Measurements from ENCODE around the gene TSSK1B.
"Not testable (repeated sequence)": the region's sequence is repeated elsewhere in the genome, so short reads cannot be mapped to it uniquely, and the experiment has no call there.

TSSK1B gene

DNA sequence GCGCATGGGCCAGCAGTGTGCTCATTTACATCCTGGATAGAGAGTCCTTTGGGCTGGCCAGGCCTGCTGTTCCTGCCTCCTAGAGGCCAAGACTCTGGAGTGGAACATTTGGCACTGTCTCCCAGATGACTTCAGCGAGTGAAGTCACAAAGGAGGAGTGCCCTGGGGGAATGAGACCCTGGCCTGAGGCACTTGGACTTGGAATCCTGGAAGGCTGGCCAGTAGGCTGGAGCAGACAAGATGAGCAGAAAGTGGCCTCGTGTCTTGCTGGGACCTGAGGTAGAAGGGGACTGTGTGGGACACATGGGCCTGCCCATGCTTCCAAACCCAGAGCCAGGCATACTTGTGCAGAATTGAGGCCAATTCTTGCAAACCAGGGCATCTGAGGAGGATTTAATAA, at the start of gene TSSK1B:
Gene TSSK1B, minus strand, starts transcription at position 101 of the 400 bp plus-strand sequence. CDS start 150 bp downstream, outside the sequence.
- DNase-seq: no peak

- DNase-seq: no peak
Observed at GRCh38 chr5:113480243-113480642, 45.5 kb upstream of the TSSK1B start.

DNA sequence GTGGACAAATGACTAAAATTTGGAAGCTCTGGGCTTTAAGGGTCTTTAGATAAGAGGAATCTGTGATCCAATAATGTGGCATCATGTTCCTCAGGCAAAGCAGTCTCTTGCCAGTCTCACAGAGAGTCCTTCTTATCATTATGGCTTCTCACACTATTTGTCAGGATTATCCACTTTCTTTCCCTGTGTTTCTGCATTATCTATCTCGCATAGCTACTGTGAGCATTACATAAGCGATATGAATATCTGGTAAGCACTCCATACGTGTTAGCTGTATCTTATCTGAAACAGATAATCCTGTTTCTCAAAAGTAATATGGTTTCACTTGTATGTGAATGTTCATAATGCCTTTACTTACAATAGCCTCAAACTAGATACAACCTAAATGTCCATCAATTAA, 43.9 kb upstream of the TSSK1B start:
- no peak for DNase-seq

DNA sequence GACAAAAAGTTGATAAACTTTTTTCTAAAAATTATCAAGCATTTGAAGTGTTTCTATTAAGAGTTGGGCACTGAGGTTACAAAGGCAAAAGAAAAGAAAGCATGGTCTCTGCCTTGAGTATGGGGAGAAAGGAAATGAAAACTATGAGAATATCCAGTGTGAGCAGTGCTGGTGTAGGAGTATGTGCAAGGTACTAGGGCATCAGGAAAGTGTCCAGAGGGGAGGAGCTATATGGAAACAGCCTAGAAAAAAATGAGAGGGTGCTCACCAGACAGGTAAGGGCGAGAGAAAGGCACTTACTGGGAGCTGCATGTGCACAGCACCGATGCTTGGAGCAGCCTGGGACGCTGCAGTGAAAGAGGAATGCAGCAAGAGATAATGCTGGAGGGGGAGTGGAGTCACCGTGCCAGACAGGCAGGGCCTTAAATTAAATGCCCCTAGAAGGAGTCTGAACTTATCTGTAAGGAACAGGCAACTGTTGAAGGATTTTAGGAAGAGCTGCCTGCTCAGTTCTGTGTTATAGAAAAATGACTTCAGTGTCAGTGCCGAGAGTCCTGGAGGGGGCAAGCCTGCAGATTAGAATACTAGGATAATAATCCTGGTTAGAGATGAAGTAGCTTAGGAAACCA, 39.4 kb upstream of the TSSK1B start:
- no peak for DNase-seq

DNA sequence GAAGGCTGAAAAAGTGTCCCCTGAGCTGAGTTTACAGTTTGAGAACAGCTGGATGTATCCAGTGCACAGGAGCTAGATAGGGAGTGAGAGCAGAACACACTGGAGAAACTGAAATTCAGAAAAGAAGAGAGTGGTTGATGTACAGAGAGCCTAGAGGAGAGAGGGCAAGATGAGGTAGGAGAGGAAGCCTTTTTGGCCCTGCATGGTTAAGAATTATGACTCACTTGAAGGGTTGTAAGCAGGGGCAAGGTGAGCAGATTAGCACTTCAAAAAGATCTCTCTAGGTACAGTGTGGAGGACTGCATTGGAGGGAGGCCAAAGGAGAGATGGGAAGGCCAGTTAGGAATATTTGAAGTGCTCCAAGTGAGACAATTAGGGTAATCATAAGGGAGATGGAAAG, 28.2 kb upstream of the TSSK1B start:
- no peak for DNase-seq

DNA sequence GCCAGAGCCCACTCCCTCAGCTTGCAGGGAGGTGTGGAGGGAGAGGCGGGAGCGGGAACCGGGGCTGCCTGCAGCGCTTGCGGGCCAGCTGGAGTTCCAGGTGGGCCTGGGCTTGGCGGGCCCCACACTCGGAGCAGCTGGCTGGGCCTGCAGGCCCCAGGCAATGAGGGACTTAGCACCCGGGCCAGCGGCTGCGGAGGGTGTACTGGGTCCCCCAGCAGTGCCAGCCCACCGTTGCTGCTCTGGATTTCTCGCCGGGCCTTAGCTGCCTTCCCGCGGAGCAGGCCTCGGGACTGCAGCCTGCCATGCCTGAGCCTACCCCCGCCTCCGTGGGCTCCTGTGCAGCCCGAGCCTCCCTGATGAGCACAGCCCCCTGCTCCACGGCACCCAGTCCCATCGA, 22.3 kb upstream of the TSSK1B start:
- DNase-seq: not testable (repeated sequence)

DNA sequence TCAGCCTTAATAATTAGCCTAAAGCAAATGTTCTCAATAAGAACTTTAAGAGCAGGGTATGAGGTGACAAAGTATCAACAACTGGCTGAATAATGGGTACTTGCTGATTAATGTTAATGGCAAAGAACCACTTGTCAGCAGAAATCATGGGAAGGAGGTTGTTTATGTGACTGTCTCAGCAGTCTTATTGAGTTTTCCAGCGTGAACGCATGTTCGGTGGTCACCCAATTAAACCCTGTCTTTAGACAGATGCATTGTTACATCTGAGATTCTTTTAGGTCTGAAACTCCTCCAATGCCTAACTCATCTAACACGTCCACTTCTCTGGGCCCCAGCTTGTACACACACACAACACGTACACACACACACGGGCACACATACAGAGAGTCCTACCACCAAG, 18.2 kb upstream of the TSSK1B start:
- DNase-seq: no peak

GRCh38 chr5:113451797-113452196, 17.0 kb upstream of the TSSK1B start:
- DNase-seq: no peak

DNA sequence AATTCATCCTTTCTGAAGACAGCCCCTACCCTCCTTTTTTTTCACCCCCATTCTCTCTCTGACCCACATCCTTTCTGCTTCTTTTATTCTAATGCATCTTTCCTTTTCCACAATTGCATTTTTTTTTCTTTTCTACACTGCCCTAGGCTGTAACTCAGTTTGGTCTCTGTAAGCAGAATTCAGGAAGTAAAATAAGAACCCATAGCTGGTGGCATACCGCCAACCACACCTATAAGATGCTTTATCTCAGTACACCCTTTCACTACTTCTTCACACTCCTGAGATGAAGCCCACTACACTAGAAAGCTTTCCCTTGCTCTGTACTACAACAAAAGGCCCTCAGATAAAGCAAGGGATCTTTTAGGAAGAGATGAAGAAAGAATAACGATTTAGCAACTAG, 16.1 kb upstream of the TSSK1B start:
- peak; percentile 8 for DNase-seq

DNA sequence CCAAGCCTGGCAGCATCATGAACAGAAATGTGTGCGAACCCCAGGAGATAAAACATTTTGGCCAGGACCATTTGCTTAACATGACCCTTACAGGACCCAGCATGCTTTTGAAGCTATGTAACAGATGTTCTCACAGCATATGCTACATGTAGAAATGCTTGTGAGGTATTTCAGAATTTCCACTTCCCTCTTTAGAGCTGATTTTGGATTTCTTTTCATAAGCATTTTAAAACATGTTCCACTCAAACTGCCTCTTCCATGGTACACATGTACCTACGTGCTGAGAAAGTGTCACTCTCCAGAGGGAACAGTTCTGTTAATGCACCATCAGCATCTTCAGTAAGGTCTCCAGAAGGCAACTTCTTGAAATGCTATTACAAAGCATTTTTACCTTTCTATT, 15.7 kb upstream of the TSSK1B start:
- peak; percentile 40 for DNase-seq

GRCh38 chr5:113448252-113448651, 13.5 kb upstream of the TSSK1B start:
- no peak for DNase-seq

- DNase-seq: no peak
Observed at GRCh38 chr5:113447498-113448050, 12.8 kb upstream of the TSSK1B start.

DNA sequence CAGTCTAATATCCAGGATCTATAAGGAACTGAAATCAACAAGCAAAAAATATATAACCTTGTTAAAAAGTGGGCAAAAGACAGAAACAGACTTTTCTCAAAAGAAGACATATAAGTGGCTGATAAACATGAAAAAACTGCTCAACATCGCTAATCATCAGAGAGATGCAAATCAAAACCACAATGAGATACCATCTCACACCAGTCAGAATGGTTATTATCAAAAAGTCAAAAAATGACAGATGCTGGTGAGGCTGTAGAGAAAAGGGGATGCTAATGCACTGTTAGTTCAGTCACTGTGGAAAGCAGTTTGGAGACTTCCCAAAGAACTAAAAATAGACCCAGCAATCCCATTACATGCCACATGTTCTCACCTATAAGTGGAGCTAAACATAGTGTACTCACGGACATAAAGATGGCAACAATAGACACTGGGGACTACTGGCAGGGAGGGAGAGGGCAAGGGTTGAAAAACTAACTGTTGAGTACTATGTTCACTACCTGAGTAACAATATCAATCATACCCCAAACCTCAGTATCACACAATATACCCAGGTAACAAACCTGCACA, 11.7 kb upstream of the TSSK1B start:
- no peak for DNase-seq

- no peak for DNase-seq
Observed at GRCh38 chr5:113437111-113437510, 2.3 kb upstream of the TSSK1B start.

GRCh38 chr5:113435575-113435974, 786 bp upstream of the TSSK1B start:
- no peak for DNase-seq

DNA sequence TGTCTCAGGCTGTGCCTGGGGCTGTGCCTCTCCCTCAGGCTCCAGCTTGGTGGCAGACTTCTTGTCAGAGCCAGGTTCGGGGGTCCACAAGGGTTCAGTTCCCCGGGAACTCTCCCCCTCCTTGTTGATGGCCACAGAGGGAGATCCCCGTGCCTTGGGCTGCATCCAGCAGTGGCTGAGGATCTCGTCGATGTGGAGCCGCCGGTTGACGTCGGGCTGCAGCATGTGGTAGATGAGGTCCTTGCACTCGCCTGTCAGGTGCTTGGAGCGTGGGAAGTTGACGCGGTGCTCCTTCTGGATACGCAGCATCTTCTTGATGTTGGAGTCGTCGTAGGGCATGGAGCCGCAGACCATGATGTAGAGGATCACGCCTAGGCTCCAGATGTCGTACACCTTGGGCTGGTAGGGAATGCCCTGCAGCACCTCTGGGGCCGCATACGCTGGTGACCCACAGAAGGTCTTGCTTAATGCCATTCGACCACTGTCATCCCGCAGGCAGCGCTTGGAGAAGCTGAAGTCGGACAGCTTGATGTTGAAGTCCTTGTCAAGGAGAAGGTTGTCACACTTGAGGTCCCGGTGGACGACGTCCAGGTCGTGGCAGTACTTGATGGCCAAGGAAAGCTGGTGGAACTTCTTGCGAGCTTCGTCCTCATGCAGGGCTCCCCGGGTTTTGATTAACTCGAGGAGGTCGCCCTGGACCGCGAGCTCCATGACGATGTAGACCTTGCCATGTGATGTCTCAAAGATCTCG, 752 bp downstream of the TSSK1B start:
- DNase-seq: no peak

DNA sequence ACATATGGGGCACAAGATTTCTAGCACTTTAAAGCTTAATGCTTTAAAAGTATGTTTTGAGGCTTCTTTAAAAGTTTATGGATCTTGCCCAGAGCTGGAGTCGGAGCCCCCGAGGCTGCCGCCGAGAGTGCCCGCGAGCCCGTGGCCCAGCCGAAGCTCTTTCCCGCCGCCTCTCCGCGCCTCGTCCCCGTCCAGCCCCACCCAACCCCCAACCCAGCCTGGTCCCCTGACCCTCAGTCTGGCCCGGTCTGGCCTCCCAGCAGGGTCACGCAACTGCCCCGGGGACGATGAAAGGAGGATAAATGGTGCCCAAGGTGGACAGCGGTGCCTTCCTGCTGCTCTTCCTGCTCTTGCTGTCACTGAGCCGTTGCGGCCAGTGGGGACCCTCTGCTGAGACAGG, 1.7 kb downstream of the TSSK1B start:
- no peak for DNase-seq

DNA sequence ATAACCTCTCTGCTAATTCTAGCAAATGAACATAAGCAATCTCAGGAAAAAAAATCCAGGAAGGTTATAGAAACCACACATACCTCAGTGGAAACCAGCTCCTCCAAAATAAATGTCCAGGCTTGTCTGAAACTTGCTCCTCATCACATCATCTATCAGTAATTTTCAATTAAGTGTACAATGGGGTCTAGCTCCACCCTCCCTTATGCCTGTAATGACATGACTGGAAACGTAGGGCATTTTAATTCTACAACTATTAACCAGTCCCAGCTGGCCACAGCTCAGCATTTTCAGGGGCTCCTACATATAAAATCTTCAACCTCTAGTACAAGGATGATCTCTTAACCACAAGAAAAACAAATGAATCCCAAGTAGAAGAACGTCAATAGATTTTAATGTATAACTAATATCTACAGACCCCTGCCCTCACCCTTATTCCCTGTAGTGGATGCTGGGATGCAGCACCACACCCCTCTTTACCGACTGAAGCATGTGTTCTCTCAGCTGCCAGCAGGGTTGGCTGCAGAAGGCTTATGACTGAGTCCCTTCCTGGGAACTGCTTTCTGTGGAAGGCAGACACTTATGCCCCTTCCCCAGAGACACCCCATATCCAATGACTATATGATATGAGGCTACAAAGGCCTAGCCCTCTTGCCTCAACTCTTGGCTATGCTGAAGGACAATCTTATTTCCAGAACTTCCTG, 6.8 kb downstream of the TSSK1B start:
- DNase-seq: no peak

DNA sequence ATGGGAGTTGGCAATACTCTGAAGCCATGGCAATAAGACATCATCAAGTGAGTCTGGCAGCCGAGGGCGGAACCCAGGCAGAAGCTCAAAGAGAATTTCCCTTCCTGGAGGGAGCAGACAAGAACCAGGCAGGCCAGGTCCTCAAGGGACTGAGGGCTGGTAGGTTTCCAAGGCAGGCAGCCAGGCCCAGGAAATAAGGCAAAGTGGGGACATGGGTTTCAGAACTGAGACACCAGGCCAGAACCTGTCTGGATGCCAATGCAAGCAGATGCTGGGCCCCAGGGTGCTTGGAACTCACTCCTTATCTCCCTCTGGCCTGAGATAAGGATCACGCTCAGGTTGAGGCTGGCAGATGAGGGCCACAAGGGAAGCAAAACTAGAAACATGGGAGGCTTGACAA, 8.9 kb downstream of the TSSK1B start:
- DNase-seq: no peak

DNA sequence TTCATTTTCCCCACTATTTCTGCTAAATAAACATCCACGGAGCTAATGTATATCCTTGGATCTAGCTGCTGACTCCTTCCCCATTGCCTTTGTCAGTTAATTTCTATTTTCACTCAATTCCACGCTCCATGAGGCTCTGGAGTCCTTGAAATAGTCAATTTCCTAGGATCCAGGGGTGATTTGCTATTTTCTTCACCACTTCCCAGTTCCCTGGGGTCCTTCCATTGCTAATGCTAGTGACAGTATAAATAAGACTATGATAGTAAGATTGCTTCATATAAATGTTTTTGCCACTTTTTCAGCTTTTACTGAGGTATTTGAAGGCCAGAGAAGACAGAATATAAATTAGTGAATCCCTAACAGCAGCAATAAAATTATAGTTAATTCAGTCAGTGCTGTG, 13.1 kb downstream of the TSSK1B start:
- no peak for DNase-seq

DNA sequence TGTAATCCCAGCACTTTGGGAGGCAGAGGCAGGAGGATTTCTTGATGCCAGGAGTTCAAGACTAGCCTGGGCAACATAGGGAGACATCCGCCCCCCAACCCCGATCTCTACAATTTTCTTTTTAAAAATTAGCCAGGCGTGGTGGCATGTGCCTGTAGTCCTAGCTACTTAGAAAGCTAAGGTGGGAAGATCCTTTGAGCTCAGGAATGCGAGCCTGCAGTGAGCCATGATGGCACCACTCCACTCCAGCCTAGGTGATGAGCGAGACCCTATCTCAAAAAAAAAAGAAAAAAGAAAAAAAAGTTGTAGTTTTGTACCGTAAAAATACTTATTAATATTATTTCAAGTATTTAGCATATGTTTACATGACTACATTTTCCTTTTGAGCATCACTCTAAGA, 29.3 kb downstream of the TSSK1B start:
- DNase-seq: no peak

DNA sequence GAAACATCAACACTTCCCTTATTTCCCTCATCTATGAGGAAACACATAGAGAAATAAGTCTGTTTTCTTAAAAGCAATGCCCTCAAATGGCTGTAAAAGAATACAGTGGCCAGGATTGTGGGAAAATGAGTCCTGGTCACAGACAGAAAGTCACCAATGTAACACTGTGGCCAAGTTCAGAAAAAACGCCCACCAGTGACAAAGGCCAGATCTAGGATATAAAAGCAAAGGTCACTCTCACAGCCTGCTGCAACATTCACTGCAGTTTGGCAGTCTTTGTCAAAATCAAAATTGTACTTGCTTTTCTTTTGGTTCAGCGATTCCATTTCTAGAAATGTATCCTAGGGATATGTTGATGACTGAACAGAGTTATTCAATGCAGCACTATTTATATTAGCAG, 30.5 kb downstream of the TSSK1B start:
- no peak for DNase-seq

- DNase-seq: not testable (repeated sequence)
Observed at GRCh38 chr5:113397986-113398385, 36.8 kb downstream of the TSSK1B start.

DNA sequence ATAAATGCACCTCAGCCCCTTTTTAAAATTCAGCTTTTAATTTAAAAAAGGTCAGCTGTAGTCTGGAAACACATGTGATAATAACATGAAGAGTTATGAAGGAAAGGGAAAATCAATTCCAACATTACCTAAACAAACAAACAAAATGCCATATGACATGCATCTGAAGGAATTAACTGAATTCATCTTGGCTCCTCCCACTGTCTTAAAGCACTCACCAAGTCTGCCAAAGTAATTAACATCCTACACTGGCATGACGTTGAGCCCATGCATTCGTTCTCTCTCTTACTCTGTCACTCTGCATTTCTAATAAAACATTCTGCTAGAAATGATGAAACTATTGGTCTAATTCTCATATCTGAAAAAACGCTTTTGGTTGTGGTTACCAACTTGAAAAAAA, 37.7 kb downstream of the TSSK1B start:
- no peak for DNase-seq
